ENCODE results near the gene SPTLC3.

SPTLC3 gene

DNA sequence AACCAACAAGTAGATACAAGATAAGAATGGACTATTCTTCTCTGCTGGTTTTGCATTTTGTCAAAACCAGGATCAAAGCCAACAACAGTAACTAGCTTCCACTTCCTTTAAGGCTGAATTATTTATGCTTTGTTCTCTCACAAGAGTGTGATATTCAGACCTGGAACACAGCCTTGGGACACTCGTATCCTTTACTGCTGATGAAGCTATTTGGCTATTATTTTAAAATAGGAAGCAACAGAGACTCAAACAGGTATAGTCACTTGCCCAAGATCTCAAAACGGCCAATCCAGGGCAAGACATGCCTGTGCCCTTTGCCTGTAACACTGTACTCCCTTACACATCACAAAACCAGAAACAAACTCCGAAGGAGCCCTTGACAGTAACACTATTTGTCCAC, 19.9 kb downstream of the SPTLC3 start:
- DNase-seq (ENCODE audit: low read depth in 2 of 3, low spot score in 1 of 3) = no peak

DNA sequence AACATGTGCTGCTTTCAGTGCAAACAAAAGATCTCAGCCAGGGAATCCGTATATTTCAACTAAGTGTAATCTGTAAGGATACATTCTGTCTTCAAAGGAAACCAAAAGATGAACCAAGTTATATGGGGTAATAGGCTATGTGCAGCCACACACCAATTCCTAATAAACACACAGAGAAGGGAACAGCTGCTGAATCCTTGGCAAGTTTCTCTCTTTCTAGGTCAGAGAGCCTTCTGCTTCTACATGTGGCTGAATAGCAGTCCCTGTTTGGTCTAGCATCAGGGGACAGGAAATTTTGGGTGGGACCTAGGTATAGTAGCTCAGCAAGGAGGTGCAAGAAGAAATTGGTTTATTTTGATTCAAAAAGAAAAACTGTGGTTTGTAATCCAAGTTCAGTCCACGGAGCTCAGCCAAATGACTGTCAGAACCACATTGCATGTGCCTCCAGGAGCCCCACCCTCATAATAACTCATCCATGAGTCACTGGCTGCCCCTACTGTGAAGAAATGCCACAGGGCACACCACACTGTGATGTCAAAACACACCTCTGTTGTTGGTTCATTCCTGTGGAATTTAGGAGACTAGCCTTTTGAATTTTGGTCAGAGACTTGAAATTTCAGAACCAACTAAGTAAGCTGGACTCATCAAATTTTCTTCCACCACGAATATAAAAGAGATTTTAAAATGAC, 21.1 kb downstream of the SPTLC3 start:
- DNase-seq (ENCODE audit: low read depth in 2 of 3, low spot score in 1 of 3) = no peak

DNA sequence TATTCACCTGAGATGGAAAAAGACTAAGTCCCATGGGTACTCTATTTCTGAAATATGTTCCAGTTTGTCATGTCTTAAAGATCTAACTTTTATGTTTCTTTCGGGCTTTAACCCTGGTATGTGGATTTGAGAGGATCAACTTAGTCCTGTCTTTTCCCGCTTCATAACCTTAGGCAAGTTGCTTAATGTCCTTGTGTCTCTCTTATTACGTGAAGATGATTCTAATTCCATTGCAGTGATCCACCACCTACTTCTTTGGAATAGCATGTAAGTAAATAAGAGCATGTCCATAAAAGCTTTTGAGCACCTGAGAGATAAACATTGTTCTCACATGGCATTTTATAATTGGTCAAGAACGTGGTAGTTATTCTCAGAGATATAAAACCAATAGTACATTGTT, 23.0 kb downstream of the SPTLC3 start:
- DNase-seq (ENCODE audit: low read depth in 2 of 3, low spot score in 1 of 3) = no peak

- DNase-seq (ENCODE audit: low read depth in 2 of 3, low spot score in 1 of 3) = no peak
Observed at GRCh38 chr20:13034115-13034514, 25.3 kb downstream of the SPTLC3 start.

GRCh38 chr20:13034936-13035335, 26.2 kb downstream of the SPTLC3 start:
- DNase-seq (ENCODE audit: low read depth in 2 of 3, low spot score in 1 of 3) = no peak

- no peak for DNase-seq (ENCODE audit: low read depth in 2 of 3, low spot score in 1 of 3)
Observed at GRCh38 chr20:13035399-13036152, 26.8 kb downstream of the SPTLC3 start.

DNA sequence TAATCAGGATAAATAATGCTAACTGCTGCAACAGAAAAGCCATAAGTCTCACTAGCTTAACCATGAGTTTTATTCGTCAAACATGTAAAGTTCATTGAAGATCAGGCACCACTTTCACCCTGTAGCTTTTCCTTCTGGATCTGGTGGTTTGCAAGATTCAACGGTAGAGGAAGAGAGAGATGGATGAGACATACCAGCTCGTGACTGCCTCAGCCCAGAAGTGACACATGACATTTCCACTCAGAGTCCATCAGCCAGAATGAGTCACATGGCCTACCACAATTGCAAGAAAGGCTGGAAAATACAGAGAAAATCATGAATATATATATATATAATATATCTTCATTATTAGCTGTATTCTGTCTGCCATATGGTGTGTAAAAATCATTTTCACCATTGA, 29.0 kb downstream of the SPTLC3 start:
- no peak for DNase-seq (ENCODE audit: low read depth in 2 of 3, low spot score in 1 of 3)

GRCh38 chr20:13041574-13042457, 33.0 kb downstream of the SPTLC3 start:
- DNase-seq (ENCODE audit: low read depth in 2 of 3, low spot score in 1 of 3) = no peak

- DNase-seq (ENCODE audit: low read depth in 2 of 3, low spot score in 1 of 3) = no peak
Observed at GRCh38 chr20:13042458-13042794, 33.7 kb downstream of the SPTLC3 start.

- no peak for DNase-seq (ENCODE audit: low read depth in 2 of 3, low spot score in 1 of 3)
Observed at GRCh38 chr20:13046409-13046808, 37.6 kb downstream of the SPTLC3 start.

- no peak for DNase-seq (ENCODE audit: low read depth in 2 of 3, low spot score in 1 of 3)
Observed at GRCh38 chr20:13054011-13054410, 45.2 kb downstream of the SPTLC3 start.

- DNase-seq (ENCODE audit: low read depth in 2 of 3, low spot score in 1 of 3) = no peak
Observed at GRCh38 chr20:13058666-13059389, 50.1 kb downstream of the SPTLC3 start.

- no peak for DNase-seq (ENCODE audit: low read depth in 2 of 3, low spot score in 1 of 3)
Observed at GRCh38 chr20:13059398-13060136, 50.8 kb downstream of the SPTLC3 start.

GRCh38 chr20:13060327-13060726, 51.6 kb downstream of the SPTLC3 start:
- no peak for DNase-seq (ENCODE audit: low read depth in 2 of 3, low spot score in 1 of 3)

GRCh38 chr20:13061381-13061780, 52.6 kb downstream of the SPTLC3 start:
- no peak for DNase-seq (ENCODE audit: low read depth in 2 of 3, low spot score in 1 of 3)

DNA sequence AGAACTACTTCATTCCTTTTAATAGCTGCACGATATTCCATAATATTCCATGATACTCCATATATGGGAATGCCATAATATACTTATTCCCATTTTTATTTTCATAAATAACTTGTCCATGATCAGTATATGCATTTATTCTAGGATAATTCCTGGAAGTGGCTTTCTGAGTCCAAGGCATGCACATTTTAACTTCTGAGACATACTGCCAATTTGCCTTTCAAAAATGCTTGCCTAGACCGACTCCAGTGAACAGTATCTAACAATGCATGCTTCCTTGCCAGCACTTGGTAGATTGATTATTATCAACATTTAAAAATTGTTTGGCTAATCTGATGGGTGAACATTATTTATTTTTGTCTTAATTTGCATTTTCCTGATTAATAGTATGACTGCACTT, 54.0 kb downstream of the SPTLC3 start:
- no peak for DNase-seq (ENCODE audit: low read depth in 2 of 3, low spot score in 1 of 3)

DNA sequence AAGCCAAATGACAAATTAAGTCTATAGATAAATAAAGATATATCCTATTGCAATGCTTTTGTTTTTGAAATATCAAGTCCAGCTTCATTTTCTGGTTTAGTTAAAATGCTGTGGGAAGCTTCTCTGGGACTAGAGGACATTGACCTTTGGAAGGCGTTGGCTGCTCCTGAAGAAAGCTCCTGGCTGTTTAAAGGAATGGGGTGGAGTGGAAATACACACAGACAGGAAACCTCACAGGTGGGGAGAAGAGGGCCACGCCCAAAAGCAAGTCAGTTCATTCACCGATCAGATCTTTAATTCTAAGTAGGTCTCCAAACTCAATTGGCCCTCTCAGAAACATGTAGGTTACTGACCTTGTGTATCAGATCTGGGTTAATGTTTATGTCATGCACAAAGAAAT, 59.6 kb downstream of the SPTLC3 start:
- no peak for DNase-seq (ENCODE audit: low read depth in 2 of 3, low spot score in 1 of 3)

- DNase-seq (ENCODE audit: low read depth in 2 of 3, low spot score in 1 of 3) = no peak
Observed at GRCh38 chr20:13081877-13082276, 73.1 kb downstream of the SPTLC3 start.

GRCh38 chr20:13082378-13082777, 73.6 kb downstream of the SPTLC3 start:
- DNase-seq (ENCODE audit: low read depth in 2 of 3, low spot score in 1 of 3) = no peak

GRCh38 chr20:13085275-13085674, 76.5 kb downstream of the SPTLC3 start:
- no peak for DNase-seq (ENCODE audit: low read depth in 2 of 3, low spot score in 1 of 3)

Data from stimulated activated CD4-positive, alpha-beta T cell treated with anti-CD3 and anti-CD28 coated beads, Interleukin-12 subunit alpha, Interleukin-12 subunit beta, amount 100 ng/mL, for 48 hours (primary cell).